Stimulated activated CD4-positive, alpha-beta T cell treated with anti-CD3 and anti-CD28 coated beads, Interleukin-12 subunit alpha, Interleukin-12 subunit beta, amount 100 ng/mL, for 24 hours (primary cell): Measurements from ENCODE around the gene SLC6A9.

ENCODE experiments used
- DNase-seq, 2 experiments: peaks; one replicate each; pipeline ENCODE4 v3.0.0-alpha.2; 2020; ENCODE audit warnings: low read depth in 2 of 2

Gene SLC6A9

GRCh38 chr1:43969746-43970466, 61.4 kb downstream of the SLC6A9 start, which contains the start of gene DPH2:
Gene DPH2 (plus strand): TSS chr1:43970010. CDS start chr1:43970176, 166 bp downstream.
- DNase-seq, result peak; percentile 92 to 97

- no peak for DNase-seq
These were observed 61.9 kb downstream of the SLC6A9 start for GRCh38 chr1:43969416-43969745.

GRCh38 chr1:43968348-43968948, 62.8 kb downstream of the SLC6A9 start:
- no peak for DNase-seq

- no peak for DNase-seq
These were observed 65.9 kb downstream of the SLC6A9 start for GRCh38 chr1:43965316-43965715.

GRCh38 chr1:43963890-43964289, 67.4 kb downstream of the SLC6A9 start:
- no peak for DNase-seq

GRCh38 chr1:43963006-43963405, 68.3 kb downstream of the SLC6A9 start:
- DNase-seq, result no peak

- no peak for DNase-seq
These were observed 68.9 kb downstream of the SLC6A9 start for GRCh38 chr1:43962324-43962723.

GRCh38 chr1:43961692-43962091, 69.6 kb downstream of the SLC6A9 start:
- DNase-seq, result no peak

GRCh38 chr1:43960798-43961197, 70.5 kb downstream of the SLC6A9 start:
- DNase-seq, result no peak

- no peak for DNase-seq
These were observed 72.7 kb downstream of the SLC6A9 start for GRCh38 chr1:43958351-43959255.

GRCh38 chr1:43957407-43958040, 73.7 kb downstream of the SLC6A9 start:
- DNase-seq, result no peak

- no peak for DNase-seq
These were observed 75.0 kb downstream of the SLC6A9 start for GRCh38 chr1:43956234-43956633.

- no peak for DNase-seq
These were observed 77.2 kb downstream of the SLC6A9 start for GRCh38 chr1:43954036-43954435.

GRCh38 chr1:43953361-43953760, 77.9 kb downstream of the SLC6A9 start:
- DNase-seq, result no peak

GRCh38 chr1:43952731-43953346, 78.4 kb downstream of the SLC6A9 start:
- no peak for DNase-seq

GRCh38 chr1:43951021-43951985, 80.0 kb downstream of the SLC6A9 start:
- DNase-seq, result no peak

- DNase-seq, result no peak
These were observed 81.6 kb downstream of the SLC6A9 start for GRCh38 chr1:43949678-43950077.

- no peak for DNase-seq
These were observed 83.3 kb downstream of the SLC6A9 start for GRCh38 chr1:43947874-43948437.

- no peak for DNase-seq
These were observed 84.0 kb downstream of the SLC6A9 start for GRCh38 chr1:43947061-43947873.
